Measurements from ENCODE around the gene TFPT. TPM values are rescaled to one million over a fixed set of nuclear protein-coding genes. Genes with fewer than 3 reads are reported as not detected.

Gene TFPT
- total RNA-seq, 1 experiment from 2014 or later, result 26.6 TPM

- Histone ChIP-seq H3K4me2 (ENCODE audit: insufficient read depth, insufficient read length, low read length) (no peak overlapping the region), H4K91ac (ENCODE audit: insufficient read length, low read depth, low read length) (no peak overlapping the region), H2BK5ac (ENCODE audit: insufficient read length, low read length) (no peak overlapping the region), H3K23ac (ENCODE audit: insufficient read length, low read depth, low read length) (no peak overlapping the region), H3K14ac (ENCODE audit: insufficient read depth, low read length) (no peak overlapping the region), H2AFZ (ENCODE audit: low read length) (no peak overlapping the region), H3K79me1 (ENCODE audit: insufficient read depth, low read depth, low read length, poor library complexity, severe bottlenecking) (no peaks in the 10 kb centered on the region), H2BK12ac (ENCODE audit: insufficient read length, low read depth, low read length) (no peak overlapping the region), H2BK120ac (ENCODE audit: low read depth, low read length, poor library complexity, severe bottlenecking) (no peak overlapping the region), H3K27me3 (ENCODE audit: insufficient read depth, low read length) (no peaks in the 10 kb centered on the region), H3K18ac (ENCODE audit: insufficient read length, low read depth, low read length) (no peak overlapping the region), H2BK20ac (ENCODE audit: low read depth, low read length, poor library complexity, severe bottlenecking) (no peak overlapping the region), H3K4ac (ENCODE audit: low read depth, low read length) (no peak overlapping the region), H2AK5ac (ENCODE audit: insufficient read length, low read length) (no peak overlapping the region), H3K9ac (ENCODE audit: extremely low read depth, insufficient read length, low read length) (no peak overlapping the region), H3K9me3 (ENCODE audit: control insufficient read depth, low read depth, low read length) (peaks cover 1% of the 10 kb centered on the region), H3K4me1 (ENCODE audit: insufficient read depth, low read length) (no peaks in the 10 kb centered on the region), H4K20me1 (ENCODE audit: control insufficient read depth, insufficient read depth, insufficient read length) (no peaks in the 10 kb centered on the region), H3K23me2 (ENCODE audit: insufficient read length, low read depth, low read length, poor library complexity, severe bottlenecking) (no peaks in the 10 kb centered on the region), H2BK15ac (ENCODE audit: low read depth, low read length) (no peak overlapping the region), H3T11ph (ENCODE audit: low read length) (no peak overlapping the region), H3K56ac (ENCODE audit: insufficient read length, low read depth, low read length) (no peak overlapping the region), H4K8ac (replicated peaks; ENCODE audit: insufficient read length, low read depth, low read length) (no peak overlapping the region), H3K27ac (ENCODE audit: insufficient read length, low read depth, low read length) (no peak overlapping the region), H3K79me2 (ENCODE audit: insufficient read depth, low read length) (no peaks in the 10 kb centered on the region), H4K5ac (ENCODE audit: insufficient read length, low read depth, low read length) (no peak overlapping the region)
- H3K4me3 Mint-ChIP-seq, result no peak overlapping the region
- no peaks in the 10 kb centered on the region for H3K4me1 Mint-ChIP-seq
- H3K27ac Mint-ChIP-seq, result no peak overlapping the region
- peaks cover 2 to 3% of the 10 kb centered on the region in 2 experiments; a peak in 2 of 5 replicates for H3K9me3 Mint-ChIP-seq
- DNase-seq, result no peak
- no CpG with 5 or more reads among the region's 20 CpGs for WGBS (ENCODE audit: extremely low coverage, insufficient read length, low lambda C conversion rate)
- peaks cover 34 to 79% (median 69%) of the 10 kb centered on the region in 3 experiments; a peak in 6 of 7 replicates for H3K36me3 Mint-ChIP-seq (ENCODE audit: insufficient read depth in 1 of 3, low read depth in 3 of 3)
- TF ChIP-seq, protein P1, sequence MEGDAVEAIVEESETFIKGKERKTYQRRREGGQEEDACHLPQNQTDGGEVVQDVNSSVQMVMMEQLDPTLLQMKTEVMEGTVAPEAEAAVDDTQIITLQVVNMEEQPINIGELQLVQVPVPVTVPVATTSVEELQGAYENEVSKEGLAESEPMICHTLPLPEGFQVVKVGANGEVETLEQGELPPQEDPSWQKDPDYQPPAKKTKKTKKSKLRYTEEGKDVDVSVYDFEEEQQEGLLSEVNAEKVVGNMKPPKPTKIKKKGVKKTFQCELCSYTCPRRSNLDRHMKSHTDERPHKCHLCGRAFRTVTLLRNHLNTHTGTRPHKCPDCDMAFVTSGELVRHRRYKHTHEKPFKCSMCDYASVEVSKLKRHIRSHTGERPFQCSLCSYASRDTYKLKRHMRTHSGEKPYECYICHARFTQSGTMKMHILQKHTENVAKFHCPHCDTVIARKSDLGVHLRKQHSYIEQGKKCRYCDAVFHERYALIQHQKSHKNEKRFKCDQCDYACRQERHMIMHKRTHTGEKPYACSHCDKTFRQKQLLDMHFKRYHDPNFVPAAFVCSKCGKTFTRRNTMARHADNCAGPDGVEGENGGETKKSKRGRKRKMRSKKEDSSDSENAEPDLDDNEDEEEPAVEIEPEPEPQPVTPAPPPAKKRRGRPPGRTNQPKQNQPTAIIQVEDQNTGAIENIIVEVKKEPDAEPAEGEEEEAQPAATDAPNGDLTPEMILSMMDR (conservative IDR thresholded peaks at IDR 0.05), result no peak
- peaks cover 1% of the 10 kb centered on the region; the same call in 1 of the 2 replicates for H3K27me3 Mint-ChIP-seq (ENCODE audit: low read depth)
Measured at GRCh38 chr19:54128441-54128725, 12.9 kb upstream of the TFPT start.

Data from H9 (cell line).